K562 (cell line): ENCODE data around the gene TRIM23. TPM values are rescaled to one million over a fixed set of nuclear protein-coding genes. Genes with fewer than 3 reads are reported as not detected.

Source experiments
- ATAC-seq: fragments of 200-7000 bp; cut with Tn5 transposase; 3 replicates; pipeline ENCODE4 v1.9.1; 2020; ENCODE audit warnings: moderate library complexity
- BruUV-seq: library from RNA; stranded (reverse); fragments of 400-500 nt; replicated peaks from 2 replicates; lab custom pipeline; 2021; lab: Mats Ljungman, UMichigan
- CTCF ChIA-PET: fragments of 300-600 bp; formaldehyde crosslinking; extraction: SDS; loops from one replicate; lab custom pipeline; 2021; ENCODE audit warnings: low intra/inter-chr PET ratio; lab: Yijun Ruan, JAX
- POLR2A ChIA-PET: fragments of 300-600, 350-650 bp; sonication (Branson Sonifier 250); formaldehyde crosslinking; extraction: SDS; loops from one replicate; lab custom pipeline; 2021; ENCODE audit warnings: antibody characterized with exemption, inconsistent platforms; lab: Yijun Ruan, JAX
- DNase-seq, 4 experiments: peaks; one replicate each; pipeline versions ENCODE4 v3.0.0 to v3.0.0-alpha.2; 2011 to 2018; ENCODE audit warnings: low spot score in 3 of 4, mixed read lengths in 3 of 4; ENCODE audit errors: extremely low read depth in 1 of 4
- FAIRE-seq: peaks from 2 replicates; lab custom pipeline; 2011; peaks lifted over from hg19 to GRCh38; lab: Jason Lieb, UNC
- H2AFZ ChIP-seq: 2 replicates; pipeline ENCODE4 v1.6.0; 2011; ENCODE audit warnings: low read depth, low read length, control low read depth, inconsistent platforms
- H3K27ac ChIP-seq: fragments of 200-600 bp; 3 replicates; pipeline ENCODE4 v1.8.0; 2011; ENCODE audit warnings: low read depth, mild to moderate bottlenecking, control low read depth, inconsistent platforms, low read length, moderate library complexity, mixed read lengths; ENCODE audit errors: extremely low read depth
- H3K27me3 ChIP-seq, 2 experiments: fragments of 300-600 bp in 1 of 2; 2 replicates in 1 of 2; 3 replicates in 1 of 2; pipeline versions ENCODE4 v1.6.0 to v1.8.0; 2011; ENCODE audit warnings: inconsistent platforms in 2 of 2, low read length in 2 of 2, mild to moderate bottlenecking in 1 of 2, mixed read lengths in 1 of 2, moderate library complexity in 1 of 2; ENCODE audit not compliant: control insufficient read depth in 2 of 2, insufficient read depth in 2 of 2
- H3K36me3 ChIP-seq: fragments of 300-600 bp; 3 replicates; pipeline ENCODE4 v1.8.0; 2011; ENCODE audit warnings: mild to moderate bottlenecking, low read length, inconsistent platforms; ENCODE audit not compliant: control insufficient read depth, insufficient read depth
- H3K4me1 ChIP-seq, 2 experiments: fragments of 200-600 bp in 1 of 2; replicated peaks in 1 of 2; 2 replicates in 1 of 2; 3 replicates in 1 of 2; pipeline versions ENCODE4 v1.5.1 to v1.8.0; 2011; ENCODE audit warnings: inconsistent platforms in 2 of 2, low read length in 2 of 2, mild to moderate bottlenecking in 1 of 2, mixed read lengths in 1 of 2, moderate library complexity in 1 of 2; ENCODE audit not compliant: control insufficient read depth in 2 of 2, insufficient read depth in 2 of 2
- H3K4me2 ChIP-seq: 2 replicates; pipeline ENCODE4 v1.6.1; 2011; ENCODE audit warnings: low read length, control low read depth, inconsistent platforms, mixed read lengths; ENCODE audit not compliant: insufficient read depth
- H3K4me3 ChIP-seq: fragments of 200-600 bp; sonication (generic), shearing (Covaris generic); 2 replicates; pipeline ENCODE4 v1.5.1; 2016; ENCODE audit warnings: control low read depth, inconsistent platforms
- H3K79me2 ChIP-seq: fragments of 200-600 bp; 3 replicates; pipeline ENCODE4 v1.8.0; 2011; ENCODE audit warnings: low read length, inconsistent platforms; ENCODE audit not compliant: control insufficient read depth, insufficient read depth
- H3K9ac ChIP-seq, 2 experiments: 2 replicates each; pipeline versions ENCODE4 v1.6.0 to v1.6.1; 2011; ENCODE audit warnings: low read depth in 2 of 2, low read length in 2 of 2, control low read depth in 1 of 2, inconsistent platforms in 1 of 2, mild to moderate bottlenecking in 1 of 2, mixed read lengths in 1 of 2; ENCODE audit not compliant: insufficient read depth in 1 of 2
- H3K9me1 ChIP-seq: one replicate; pipeline ENCODE4 v1.6.0; 2011; ENCODE audit warnings: inconsistent platforms, mild to moderate bottlenecking, low read length, moderate library complexity; ENCODE audit not compliant: control insufficient read depth, insufficient read depth
- H3K9me3 ChIP-seq: replicated peaks from 2 replicates; pipeline ENCODE4 v1.5.1; 2011; ENCODE audit warnings: low read depth, low read length, inconsistent platforms; ENCODE audit not compliant: control insufficient read depth, insufficient read depth
- H4K20me1 ChIP-seq: replicated peaks from 2 replicates; pipeline ENCODE4 v1.6.1; 2011; ENCODE audit warnings: low read length, inconsistent platforms, mixed read lengths; ENCODE audit not compliant: control insufficient read depth, insufficient read depth
- CBX2 ChIP-seq: fragments of 200-600 bp; sonication (generic); IDR thresholded peaks from one replicate; pipeline ENCODE4 v1.6.1; 2012; ENCODE audit warnings: mild to moderate bottlenecking, low read length, inconsistent platforms; ENCODE audit not compliant: insufficient read depth, poor library complexity, severe bottlenecking
- CBX8 ChIP-seq: fragments of 200-600 bp; sonication (generic); IDR thresholded peaks from 2 replicates; pipeline ENCODE4 v1.6.1; 2012; ENCODE audit warnings: borderline replicate concordance, mixed run types, low read depth, mild to moderate bottlenecking, moderate library complexity, mixed read lengths, low read length, control low read depth, inconsistent platforms; ENCODE audit not compliant: poor library complexity, severe bottlenecking; ENCODE audit errors: extremely low read depth
- THAP12 ChIP-seq: fragments of 250-450 bp; sonication (Bioruptor Pico); IDR thresholded peaks from 2 replicates; pipeline ENCODE4 v1.9.0; 2021; ENCODE audit warnings: mild to moderate bottlenecking, inconsistent platforms
- VEZF1 ChIP-seq: fragments of 200-800 bp; sonication (Bioruptor generic); IDR thresholded peaks from 2 replicates; pipeline ENCODE4 v1.6.1; 2017; ENCODE audit warnings: missing genetic modification characterization, missing compliant biosample characterization
- WGBS: fragments of 100-300 bp; shearing (Covaris generic); methylation state at CpG from one replicate; pipeline ENCODE4 v1.1.6; 2016; ENCODE audit warnings: low coverage, mixed read lengths; ENCODE audit not compliant: insufficient coverage; ENCODE audit errors: missing lambda C conversion rate; 5-methylcytosine and 5-hydroxymethylcytosine counted together
- in situ Hi-C: fragments of 300-500 bp; cut with MboI; formaldehyde crosslinking; loops from 4 replicates; pipeline ENCODE4 v1.15.0; 2018; ENCODE audit warnings: inconsistent platforms, mixed read lengths
- intact Hi-C: fragments of 100-400 bp; cut with micrococcal nuclease; formaldehyde crosslinking; loops from 2 replicates; pipeline ENCODE4 v1.14.2; 2022
- polyA plus RNA-seq, 8 experiments: library from polyadenylated mRNA; depleted of rRNA in 4 of 8; stranded (reverse) in 5 of 8; unstranded in 3 of 8; fragments of >200 nt; fragmentation: Nextera tagmentation in 2 of 8; fragmentation: Illumina TruSeq in 1 of 8; extraction: Ambion mirVana in 2 of 8; extraction: Trizol in 1 of 8; gene quantifications; 2 replicates each; pipeline versions ENCODE4 v1.2.1 to v1.2.3, GENCODE V29; 2011 to 2014; ENCODE audit warnings: inconsistent platforms in 1 of 8, missing spikeins in 1 of 8
- total RNA-seq, 7 experiments: library from RNA; depleted of rRNA in 6 of 7; stranded (reverse); fragments of >200 nt in 6 of 7; fragmentation: Illumina TruSeq in 2 of 7; extraction: Trizol in 2 of 7; gene quantifications; 2 replicates each; pipeline versions ENCODE4 v1.2.1 to v1.2.3, GENCODE V29; 2011 to 2021; ENCODE audit warnings: low replicate concordance in 1 of 7

TRIM23 gene
- total and polyA plus RNA-seq, 9 of the 15 experiments (the other 6 are each of a cell fraction or from before 2014, with no cell fraction given), result 2.4 to 8.5 (median 4.9) TPM

- TF ChIP-seq CBX2 (no peak), VEZF1 (CRISPR knock-in tag) (no peak), CBX8 (no peak), THAP12 (no peak)
- intact Hi-C loops, result loop anchor here (10.0 kb wide), 1 partner anchor 301 kb away; the partner anchor contains the start of gene ERBIN
- CTCF ChIA-PET, result no interaction called here
Measured at GRCh38 chr5:65623482-65623881, 651 bp downstream of the TRIM23 start.

More at GRCh38 chr5:65623482-65623881, 651 bp downstream of the TRIM23 start:
- no TSS peak for BruUV-seq
- peak overlapping the region; percentile 84 for H3K27ac ChIP-seq
- peaks cover 6 to 14% of the 10 kb centered on the region in 2 experiments for H3K4me1 ChIP-seq
- in situ Hi-C loops, result no loop called here
- H3K4me3 ChIP-seq, result peak overlapping the region; percentile 59
- DNase-seq (peak; percentile 13 to 23 (median 16)), ATAC-seq (peak; percentile 13; the same call in 2 of the 3 replicates), FAIRE-seq (no peak)
- H4K20me1 ChIP-seq, result no peaks in the 10 kb centered on the region; the same call in 1 of the 2 replicates
- no peaks in the 10 kb centered on the region for H3K27me3 ChIP-seq
- H3K9me3 ChIP-seq, result no peaks in the 10 kb centered on the region
- peak overlapping the region; percentile 95 for H3K4me2 ChIP-seq
- WGBS, result under 1% methylated on average over 9 of the region's 9 CpGs
- POLR2A ChIA-PET, result interaction anchor here (0.6 to 1.4 kb wide), 3 partner anchors 10 to 60 kb away, joined by 3 to 5 read pairs (median 4); partner anchors contain the start of genes CENPK and PPWD1
- H3K36me3 ChIP-seq, result peaks cover 8% of the 10 kb centered on the region; the same call in 2 of the 3 replicates
- peaks cover 75% of the 10 kb centered on the region for H3K79me2 ChIP-seq
- H2AFZ ChIP-seq, result peak overlapping the region; percentile 100
- no peaks in the 10 kb centered on the region for H3K9me1 ChIP-seq
- peak overlapping the region; percentile 8 to 91; a peak in 2 of 4 replicates for H3K9ac ChIP-seq
